ENCODE measurements around the gene ACRV1. TPM values are rescaled to one million over a fixed set of nuclear protein-coding genes. Genes with fewer than 3 reads are reported as not detected.
"Not testable (repeated sequence)": the region's sequence is repeated elsewhere in the genome, so short reads cannot be mapped to it uniquely, and the experiment has no call there.

ACRV1 gene, protein sequence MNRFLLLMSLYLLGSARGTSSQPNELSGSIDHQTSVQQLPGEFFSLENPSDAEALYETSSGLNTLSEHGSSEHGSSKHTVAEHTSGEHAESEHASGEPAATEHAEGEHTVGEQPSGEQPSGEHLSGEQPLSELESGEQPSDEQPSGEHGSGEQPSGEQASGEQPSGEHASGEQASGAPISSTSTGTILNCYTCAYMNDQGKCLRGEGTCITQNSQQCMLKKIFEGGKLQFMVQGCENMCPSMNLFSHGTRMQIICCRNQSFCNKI
- total RNA-seq: not detected in 2 replicates

DNA sequence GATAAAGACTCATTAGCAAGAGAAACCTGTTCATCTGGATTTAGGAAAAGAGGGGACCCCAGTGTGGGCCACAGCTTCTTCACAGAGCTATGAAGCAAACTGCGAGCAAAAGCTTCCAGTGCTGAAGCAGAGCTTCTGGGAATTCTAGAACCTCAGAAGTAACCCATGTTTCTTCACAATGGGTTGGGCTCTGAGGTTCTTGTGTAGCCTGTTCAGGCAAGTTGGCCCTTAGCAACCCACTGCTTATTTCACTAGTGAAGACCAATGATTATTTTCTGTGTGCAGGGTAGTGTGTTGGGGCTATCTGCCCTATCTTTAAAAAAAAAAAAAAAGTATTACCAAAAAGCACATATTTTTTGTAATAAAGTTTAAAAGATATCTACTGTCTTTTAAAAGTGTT lies at the start of gene ACRV1:
Gene ACRV1 (minus strand): TSS at position 101 of the 400 bp plus-strand sequence. CDS start 67 bp downstream, at position 34.
- intact Hi-C loops (cut with micrococcal nuclease): no loop called here

- intact Hi-C loops (cut with micrococcal nuclease): no loop called here
These were observed 48.3 kb upstream of the ACRV1 start for GRCh38 chr11:125728969-125729368.

DNA sequence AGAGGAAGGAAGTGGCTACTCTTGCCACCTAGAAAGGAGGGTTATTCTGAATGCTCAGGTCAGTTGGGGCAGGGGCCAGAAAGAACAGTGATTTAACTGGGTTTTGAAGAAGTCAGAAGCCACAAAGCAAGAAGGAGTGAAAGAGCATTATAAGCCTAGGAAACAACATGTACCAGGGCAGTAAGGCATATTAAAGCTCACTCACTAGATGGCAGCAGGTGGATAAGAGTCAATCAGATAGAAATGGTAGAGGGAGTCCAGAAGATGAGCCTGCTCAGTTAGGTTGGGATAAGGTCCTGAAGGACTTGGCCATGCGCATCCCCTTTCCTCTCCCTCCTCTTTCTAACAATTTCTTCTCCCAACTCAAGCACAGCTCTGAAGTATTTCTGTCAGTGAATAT lies 43.5 kb upstream of the ACRV1 start:
- intact Hi-C loops (cut with micrococcal nuclease): loop anchor here (1.0 kb wide), 1 partner anchor 150 kb away; no protein-coding TSS in a partner anchor

DNA sequence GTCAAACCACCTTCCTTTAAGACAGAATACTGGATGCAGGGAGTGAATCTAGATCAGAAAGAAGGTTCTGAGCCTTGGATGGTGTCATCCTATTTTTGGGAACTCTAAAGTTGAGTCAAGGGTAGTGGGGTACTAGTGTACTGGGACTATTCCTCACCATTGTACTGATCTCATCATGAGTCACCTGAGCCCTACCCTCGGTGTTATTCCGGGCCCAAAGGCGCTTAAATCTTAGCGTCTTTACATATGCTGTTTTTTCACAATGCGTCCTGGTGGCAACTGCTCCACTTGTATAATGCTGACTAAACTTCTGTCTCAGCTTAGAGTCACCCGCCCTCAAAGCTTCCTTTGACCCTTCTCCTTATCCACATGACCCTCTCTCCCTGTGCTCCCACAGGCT lies 40.1 kb upstream of the ACRV1 start:
- intact Hi-C loops (cut with micrococcal nuclease): no loop called here

GRCh38 chr11:125704686-125705085 lies 24.0 kb upstream of the ACRV1 start:
- intact Hi-C loops (cut with micrococcal nuclease): not testable (repeated sequence)

DNA sequence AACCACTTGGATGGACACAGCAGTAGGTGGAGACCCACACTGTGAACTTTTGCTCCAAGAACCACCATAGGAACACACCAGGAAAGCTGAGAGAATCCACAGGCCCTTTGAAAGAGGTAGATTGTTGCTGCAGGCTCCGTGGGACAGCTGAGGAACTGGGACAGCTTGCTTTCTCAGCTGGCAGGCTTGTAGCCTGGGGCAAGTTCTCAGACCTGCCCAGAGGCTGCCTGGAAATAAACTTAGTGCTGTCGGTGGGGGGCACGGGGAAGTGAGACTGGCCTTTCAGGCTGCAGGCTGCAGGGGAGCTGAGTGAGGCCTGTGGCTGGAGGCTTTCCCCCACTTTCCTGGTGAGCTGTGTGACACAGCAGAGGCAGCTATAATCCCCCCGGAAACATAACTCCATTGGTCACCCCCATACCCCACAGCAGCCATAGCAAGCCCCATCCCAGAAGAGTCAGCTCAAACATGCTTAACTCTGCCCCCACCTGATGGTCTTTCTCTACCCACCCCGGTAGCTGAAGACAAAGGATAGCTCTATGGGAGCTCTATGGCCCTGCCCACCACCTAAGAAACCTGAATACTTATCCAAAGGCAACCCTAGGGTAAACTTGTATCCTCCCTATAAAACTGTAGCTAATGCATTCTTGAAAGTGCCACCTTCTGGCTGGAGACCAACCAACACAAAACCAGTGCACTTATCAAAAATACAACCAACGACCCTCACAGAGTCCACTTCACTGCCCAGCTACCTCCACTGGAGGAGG lies 21.4 kb upstream of the ACRV1 start:
- intact Hi-C loops (cut with micrococcal nuclease): no loop called here

DNA sequence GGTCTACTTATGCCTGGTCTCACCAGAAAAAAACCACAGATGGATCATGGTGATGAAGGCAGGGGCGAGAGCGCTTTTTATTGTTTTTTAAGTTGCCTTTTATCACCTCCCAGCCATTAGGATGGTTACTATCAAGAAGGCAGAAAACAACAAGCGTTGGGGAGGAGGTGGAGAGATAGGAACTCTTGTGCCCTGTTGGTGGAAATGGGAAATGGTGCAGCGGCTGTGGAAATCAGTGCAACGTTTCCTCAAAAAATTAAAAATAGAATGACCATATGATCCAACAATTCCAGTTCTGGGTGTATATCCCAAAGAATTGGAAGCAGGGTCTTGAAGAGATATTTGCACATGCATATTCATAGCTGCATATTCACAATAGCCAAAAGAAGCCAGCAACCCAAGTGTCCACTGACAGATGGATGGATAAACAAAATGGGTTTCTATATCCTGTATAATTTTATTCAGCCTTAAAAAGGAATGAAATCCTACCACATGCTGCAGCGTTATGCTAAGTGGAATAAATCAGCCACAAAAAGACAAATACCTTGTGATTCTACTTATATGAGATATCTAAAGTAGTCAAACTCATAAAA lies 20.5 kb upstream of the ACRV1 start:
- intact Hi-C loops (cut with micrococcal nuclease): no loop called here

GRCh38 chr11:125694951-125695350 lies 14.3 kb upstream of the ACRV1 start:
- intact Hi-C loops (cut with micrococcal nuclease): no loop called here

- intact Hi-C loops (cut with micrococcal nuclease): no loop called here
These were observed 12.2 kb upstream of the ACRV1 start for GRCh38 chr11:125692887-125693286.

GRCh38 chr11:125690006-125690405 lies 9.4 kb upstream of the ACRV1 start:
- intact Hi-C loops (cut with micrococcal nuclease): no loop called here

GRCh38 chr11:125689274-125689859 lies 8.7 kb upstream of the ACRV1 start:
- intact Hi-C loops (cut with micrococcal nuclease): no loop called here

DNA sequence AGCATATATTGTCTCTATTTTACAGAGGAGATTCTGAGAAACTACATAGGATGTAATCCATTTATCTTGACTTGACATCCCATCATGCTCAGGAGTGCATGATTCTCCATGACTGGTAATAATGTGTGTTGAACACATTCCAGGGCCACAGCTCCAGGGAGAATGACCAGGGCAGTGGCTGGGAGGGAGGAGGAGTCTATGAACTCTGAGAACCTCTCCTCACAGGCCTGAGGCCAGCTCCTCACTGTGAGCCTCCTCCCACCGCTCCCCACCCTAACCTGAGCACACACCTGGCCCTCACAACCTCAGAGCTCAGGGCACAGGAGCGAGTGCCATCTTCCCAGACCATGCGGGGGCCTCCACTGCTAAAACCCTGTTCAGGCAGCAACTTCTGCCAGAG lies 8.0 kb upstream of the ACRV1 start:
- intact Hi-C loops (cut with micrococcal nuclease): no loop called here

GRCh38 chr11:125688066-125688465 lies 7.4 kb upstream of the ACRV1 start:
- intact Hi-C loops (cut with micrococcal nuclease): no loop called here

DNA sequence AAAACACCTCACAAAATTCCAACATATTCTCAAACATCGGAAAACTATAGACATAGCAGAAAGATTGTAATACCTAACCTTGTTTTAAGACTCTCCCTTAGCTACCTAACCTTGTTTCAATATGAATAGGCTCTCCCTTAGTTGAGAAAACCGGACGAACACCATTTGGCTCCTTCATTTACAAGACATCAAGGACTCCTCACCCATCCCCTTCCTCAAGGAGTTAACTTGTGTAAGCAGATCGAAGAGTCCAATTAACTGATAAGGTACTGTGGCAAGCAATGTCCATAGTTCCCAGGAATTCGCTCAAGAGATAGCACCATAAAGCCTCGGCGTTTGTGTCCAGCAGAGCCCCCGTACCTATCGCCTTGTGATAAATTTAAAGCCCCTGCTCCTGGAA lies 4.6 kb upstream of the ACRV1 start:
- intact Hi-C loops (cut with micrococcal nuclease): no loop called here

DNA sequence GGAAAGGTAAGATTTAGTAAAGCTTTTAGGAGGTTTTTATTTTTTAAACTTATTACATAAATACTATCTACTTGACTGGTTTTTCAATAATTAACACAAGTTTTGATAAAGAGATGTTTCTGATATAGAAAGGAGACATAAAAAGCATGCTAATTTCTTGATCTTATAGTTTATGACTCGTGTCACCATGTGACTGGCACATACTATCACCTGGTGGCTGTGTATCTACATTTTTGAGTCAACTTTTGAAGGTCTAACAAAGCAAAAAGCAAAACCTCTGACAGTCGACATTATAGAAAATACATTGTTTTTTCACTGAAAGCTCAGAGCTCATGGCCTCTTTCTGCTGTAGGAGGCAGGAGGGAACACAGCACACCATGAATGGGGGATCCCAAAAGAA lies 810 bp downstream of the ACRV1 start:
- intact Hi-C loops (cut with micrococcal nuclease): loop anchor here (1.0 kb wide), 1 partner anchor 55 kb away; the partner anchor contains the start of gene CHEK1

DNA sequence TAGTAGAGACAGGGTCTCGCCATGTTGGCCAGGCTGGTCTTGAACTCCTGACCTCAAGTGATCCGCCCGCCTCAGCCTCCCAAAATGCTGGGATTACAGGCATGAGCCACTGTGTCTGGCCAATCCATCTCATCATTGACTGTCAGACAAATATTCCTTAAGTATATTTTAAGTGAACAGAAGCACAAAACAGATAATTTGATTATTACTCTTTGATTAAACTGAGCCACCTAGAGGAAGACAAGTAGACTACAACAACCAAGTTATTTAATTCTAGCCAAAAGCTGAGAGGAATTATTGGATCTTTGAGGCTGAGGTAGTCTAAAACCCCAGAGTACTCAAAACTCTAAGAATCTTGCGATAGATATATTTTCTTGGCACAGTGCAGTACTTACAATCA lies 1.2 kb downstream of the ACRV1 start:
- intact Hi-C loops (cut with micrococcal nuclease): loop anchor here (1.0 kb wide), 1 partner anchor 54 kb away; the partner anchor contains the start of gene CHEK1

DNA sequence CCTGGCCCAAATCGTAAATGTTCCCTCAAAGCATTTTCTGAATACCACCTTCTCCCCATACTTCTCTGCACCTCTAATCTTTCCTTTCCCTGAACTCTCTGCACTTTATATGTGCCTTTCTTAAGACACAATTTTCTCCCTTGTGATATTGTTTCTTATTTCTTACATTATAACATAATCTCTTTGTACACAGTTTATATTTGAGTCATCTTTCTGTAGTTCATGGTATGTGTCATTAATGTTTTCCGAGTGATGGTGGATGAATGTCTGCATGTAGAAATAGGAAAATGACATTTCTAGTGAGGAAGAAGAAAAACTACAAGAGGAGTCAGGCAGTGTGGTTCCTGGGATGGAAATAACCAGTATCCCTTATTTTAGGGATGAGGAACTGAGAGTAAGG lies 5.5 kb downstream of the ACRV1 start:
- intact Hi-C loops (cut with micrococcal nuclease): no loop called here

GRCh38 chr11:125674210-125674609 lies 6.4 kb downstream of the ACRV1 start:
- intact Hi-C loops (cut with micrococcal nuclease): no loop called here

- intact Hi-C loops (cut with micrococcal nuclease): no loop called here
These were observed 9.1 kb downstream of the ACRV1 start for GRCh38 chr11:125671561-125671960.

DNA sequence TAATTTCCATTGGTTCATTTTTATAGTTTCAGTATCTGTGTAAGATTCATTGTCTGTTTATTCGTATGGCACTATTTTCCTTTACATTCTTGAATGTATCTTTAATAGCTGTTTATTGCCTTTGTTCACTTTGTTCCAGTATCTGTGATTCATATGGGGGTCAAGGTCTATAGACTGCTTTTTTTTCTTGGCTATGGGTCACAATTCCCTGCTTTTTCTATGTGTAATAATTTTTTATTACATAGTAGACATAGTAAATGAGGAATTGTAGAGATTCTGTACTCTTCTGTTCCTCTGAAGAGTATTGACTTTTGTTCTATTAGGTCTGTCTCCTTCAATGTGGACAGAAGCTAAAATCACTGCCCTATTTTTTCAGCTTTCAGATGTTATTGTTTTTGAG lies 10.5 kb downstream of the ACRV1 start:
- intact Hi-C loops (cut with micrococcal nuclease): no loop called here

- intact Hi-C loops (cut with micrococcal nuclease): no loop called here
These were observed 13.5 kb downstream of the ACRV1 start for GRCh38 chr11:125667151-125667550.

DNA sequence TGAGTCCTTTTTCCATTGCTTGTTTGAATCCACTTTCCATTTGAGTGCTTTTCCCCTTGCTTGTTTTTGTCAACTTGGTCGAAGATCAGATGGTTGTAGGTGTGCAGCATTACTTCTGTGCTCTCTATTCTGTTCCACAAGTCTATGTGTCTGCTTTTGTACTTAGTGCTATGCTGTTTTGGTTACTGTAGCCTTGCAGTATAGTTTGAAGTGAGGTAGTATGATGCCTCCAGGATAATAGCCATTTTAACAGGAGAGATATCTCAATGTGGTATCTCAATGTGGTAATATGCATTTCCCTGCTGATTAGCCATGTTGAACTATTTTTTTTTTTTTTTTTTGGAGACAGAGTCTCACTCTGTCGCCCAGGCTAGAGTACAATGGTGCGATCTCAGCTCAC lies 16.7 kb downstream of the ACRV1 start:
- intact Hi-C loops (cut with micrococcal nuclease): no loop called here
